T-helper 2 cell treated with Interferon-gamma antibody and Interleukin-4, amounts not matched to agents 100 ng/mL and 5 ng/mL, for 36 hours (primary cell): ENCODE measurements around the gene USP33. TPM values are rescaled to one million over a fixed set of nuclear protein-coding genes. Genes with fewer than 3 reads are reported as not detected.
"Not testable (repeated sequence)": the region's sequence is repeated elsewhere in the genome, so short reads cannot be mapped to it uniquely, and the experiment has no call there.

ENCODE experiments used
- intact Hi-C: fragments of 100-400 bp; cut with micrococcal nuclease; formaldehyde crosslinking; loops from one replicate; pipeline ENCODE4 v1.15.1; 2023
- total RNA-seq: library from RNA; stranded (reverse); gene quantifications from 2 replicates; pipeline ENCODE4 v1.2.3, GENCODE V29; 2022

Gene USP33
- 47.6 and 52.3 TPM in 2 replicates for total RNA-seq

- intact Hi-C loops, result loop anchor here (1.0 to 10.0 kb wide), 7 partner anchors 20 to 1972 kb away; partner anchors contain the start of genes DNAJB4, FUBP1, MIGA1 and PIGK
These were observed at the start of gene USP33 for GRCh38 chr1:77759071-77760028. Gene USP33 (minus strand): TSS chr1:77759852. CDS start chr1:77741697, 18,155 bp downstream.

DNA sequence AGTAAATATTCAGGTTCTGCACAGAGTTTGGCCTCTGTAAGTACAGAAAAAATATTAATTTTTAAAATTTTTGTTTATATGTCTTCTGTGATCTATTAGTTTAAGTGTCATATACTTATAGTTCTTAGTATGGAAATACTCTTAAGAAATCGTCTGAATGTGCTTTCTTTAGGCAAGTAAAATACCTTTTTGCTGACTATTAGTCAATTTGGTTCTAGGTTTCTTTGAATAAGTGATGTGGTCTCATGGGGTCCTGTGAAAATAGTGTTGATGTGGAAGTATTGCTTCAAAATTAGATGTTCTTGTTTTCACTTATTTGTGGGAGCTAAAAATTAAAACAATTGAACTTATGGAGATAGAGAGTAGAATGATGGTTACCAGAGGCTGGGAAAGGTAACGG, 43.7 kb upstream of the USP33 start:
- intact Hi-C loops, result no loop called here

DNA sequence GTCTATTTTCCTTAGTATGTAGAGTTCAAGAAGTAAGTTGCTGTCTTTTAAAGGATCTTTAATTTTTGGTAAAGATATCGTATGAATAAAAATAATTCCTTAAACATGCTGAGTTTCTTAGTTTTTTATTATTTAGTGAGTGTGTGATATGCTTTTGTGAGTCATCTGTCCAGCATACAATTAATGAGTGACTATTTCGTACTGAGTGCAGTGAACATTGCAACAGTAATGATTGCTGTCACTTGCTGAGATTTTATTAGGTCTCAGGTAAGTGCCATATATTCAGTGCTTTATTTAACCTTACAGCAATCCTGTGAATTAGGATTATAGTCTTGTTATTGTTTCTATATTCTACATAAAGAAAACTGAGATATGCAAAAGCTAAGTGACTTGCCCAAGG, 42.4 kb upstream of the USP33 start:
- intact Hi-C loops, result no loop called here

GRCh38 chr1:77797991-77798390, 38.3 kb upstream of the USP33 start:
- intact Hi-C loops, result no loop called here

DNA sequence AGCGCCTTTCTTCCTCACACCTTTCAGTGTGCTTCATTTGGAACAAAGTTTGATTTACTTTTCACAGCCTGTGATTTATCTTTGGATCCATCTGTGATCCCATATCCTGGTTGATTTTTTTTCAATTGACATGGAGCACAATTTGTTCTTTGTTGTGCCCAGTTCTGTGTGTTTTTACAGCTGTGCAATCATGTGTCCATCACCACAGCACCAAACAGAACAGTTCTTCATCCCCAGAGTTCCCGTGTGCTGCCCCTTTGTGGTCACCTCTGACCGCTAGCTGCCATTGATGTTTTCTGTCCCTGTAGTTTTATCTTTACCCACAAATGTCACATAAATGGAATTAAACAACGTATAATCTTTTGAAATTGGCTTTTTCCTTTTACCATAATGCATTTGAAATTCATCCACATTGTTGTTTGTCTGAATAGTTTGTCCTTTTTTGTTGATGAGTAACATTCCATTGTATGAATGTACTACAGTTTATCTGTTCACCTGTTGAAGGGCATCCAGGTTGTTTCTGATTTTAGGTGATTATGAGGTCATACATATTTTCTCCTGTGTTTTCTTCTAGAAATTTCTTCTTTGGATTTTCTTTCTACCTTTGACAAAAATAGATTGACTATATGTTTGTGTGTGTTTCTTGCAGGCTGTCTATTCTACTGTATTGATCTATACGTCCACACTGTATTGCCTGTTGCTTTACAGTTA, 37.2 kb upstream of the USP33 start:
- intact Hi-C loops, result no loop called here

DNA sequence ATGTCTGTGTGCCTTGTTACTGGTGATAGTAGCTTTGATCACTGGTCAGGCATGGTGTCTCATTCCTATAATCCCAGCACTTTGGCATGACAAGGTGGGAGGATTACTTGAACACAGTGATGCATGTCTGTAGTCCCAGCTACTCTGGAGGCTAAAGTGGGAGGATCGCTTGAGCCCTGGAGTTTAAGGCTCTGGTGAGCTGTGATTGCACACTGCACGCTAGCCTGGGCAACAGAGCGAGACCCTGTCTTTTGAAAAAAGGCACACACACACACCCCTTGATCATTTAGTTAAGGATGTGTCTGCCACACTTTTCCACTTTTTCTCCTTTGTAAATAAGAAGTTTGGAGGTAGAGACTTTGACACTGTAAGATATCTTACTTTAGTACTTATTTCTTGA, 34.9 kb upstream of the USP33 start:
- intact Hi-C loops, result no loop called here

DNA sequence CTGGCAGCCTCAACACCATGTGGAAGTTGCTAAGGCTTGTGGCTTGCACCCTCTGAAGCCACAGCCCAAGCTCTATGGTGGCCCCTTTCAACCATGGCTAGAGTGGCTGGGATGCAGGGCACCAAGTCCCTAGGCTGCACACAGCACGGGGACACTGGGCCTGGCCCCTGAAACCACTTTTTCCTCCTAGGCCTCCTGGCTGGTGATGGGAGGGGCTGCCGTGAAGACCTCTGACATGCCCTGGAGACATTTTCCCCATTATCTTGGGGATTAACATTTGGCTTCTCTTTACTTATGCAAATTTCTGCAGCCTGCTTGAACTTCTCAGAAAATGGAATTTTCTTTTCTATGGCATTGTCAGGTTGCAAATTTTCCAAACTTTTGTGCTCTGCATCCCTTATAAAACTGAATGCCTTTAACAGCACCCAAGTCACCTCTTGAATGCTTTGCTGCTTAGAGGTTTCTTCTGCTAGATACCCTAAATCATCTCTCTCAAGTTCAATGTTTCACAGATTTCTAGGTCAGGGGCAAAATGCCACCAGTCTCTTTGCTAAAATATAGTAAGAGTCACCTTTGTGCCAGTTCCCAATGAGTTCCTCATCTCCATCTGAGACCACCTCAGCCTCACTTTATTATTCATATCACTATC, 26.6 kb upstream of the USP33 start:
- intact Hi-C loops, result not testable (repeated sequence)

DNA sequence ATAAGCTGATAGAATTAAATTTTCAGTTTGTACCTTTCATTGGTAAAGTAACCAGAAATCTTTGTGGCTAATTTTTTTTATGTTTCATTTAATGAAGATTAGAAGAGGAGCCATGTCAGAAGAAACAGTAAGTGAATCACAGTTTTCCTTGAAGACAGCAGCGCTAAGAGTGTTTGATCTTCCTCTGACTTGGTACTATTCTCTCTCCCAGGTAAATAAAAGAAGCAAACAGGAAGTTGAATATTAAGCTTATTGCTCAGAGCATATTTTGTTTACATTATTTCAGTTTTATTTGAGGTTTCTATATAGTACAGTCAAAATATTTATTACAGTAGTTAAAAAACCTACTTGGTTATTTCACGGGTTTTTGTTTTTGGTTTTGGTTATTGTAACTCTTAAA, 23.5 kb upstream of the USP33 start:
- intact Hi-C loops, result no loop called here

DNA sequence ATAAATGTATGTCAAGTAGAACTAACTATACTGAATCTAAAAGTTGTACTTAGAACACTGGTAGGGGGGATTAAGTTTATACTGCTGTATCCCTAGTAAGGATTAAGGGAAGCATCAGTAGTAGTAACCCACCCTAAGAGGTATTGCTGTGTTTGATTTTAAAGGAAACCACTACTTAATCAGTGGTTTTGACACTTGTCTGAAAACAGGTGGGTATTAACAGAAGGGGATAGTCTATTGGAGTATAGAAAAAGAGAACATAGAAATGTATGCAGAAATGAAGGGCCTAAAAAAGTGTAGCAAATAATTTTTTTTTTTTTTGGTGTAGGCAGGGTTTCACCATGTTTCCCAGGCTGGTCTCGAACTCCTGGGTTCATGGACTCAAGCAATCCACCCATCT, 22.0 kb upstream of the USP33 start:
- intact Hi-C loops, result no loop called here

DNA sequence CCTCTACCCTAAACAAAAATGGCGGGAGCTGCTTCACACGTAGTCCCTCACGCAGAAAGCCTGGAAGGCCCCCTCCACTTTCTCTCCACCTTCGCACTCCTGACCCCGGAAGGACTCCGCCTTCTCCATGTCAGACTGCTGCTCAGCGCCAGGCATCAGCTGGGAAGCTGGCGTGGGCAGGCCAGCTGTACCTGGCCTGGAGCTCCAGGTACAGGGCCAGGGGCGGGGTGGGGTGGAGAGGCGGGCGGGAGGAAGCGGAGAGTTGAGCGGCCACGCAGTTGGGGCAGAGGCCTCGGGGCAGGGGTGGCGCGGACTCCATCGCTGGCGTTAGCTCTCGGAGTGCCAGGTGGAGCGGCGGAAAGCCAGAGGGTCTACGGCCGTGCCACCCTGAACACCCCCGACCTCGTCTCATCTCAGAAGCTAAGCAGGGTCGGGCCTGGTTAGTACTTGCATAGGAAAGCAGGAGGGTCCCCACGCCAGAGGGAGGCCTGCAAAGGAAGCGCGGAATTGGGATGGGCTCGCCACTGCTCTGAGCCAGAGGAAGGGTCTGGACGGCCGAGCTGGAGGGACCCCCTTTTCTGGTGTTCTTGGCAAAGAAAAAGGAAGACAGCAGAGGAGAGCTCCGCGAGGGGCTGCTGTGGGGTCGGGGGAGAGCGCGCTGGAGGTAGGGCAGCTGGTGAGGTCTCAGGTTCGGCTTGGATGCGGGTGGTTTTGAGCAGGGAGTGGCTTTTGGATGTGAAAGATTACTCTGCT, 20.1 kb upstream of the USP33 start, which contains the start of gene MIGA1:
TSS of gene MIGA1 (plus strand) at position 121 of the 753 bp plus-strand sequence. CDS start 3,604 bp downstream, outside the sequence.
- intact Hi-C loops, result loop anchor here (1.0 to 10.0 kb wide), 5 partner anchors 20 to 560 kb away; partner anchors contain the start of genes FUBP1, PIGK, USP33 and ZZZ3

DNA sequence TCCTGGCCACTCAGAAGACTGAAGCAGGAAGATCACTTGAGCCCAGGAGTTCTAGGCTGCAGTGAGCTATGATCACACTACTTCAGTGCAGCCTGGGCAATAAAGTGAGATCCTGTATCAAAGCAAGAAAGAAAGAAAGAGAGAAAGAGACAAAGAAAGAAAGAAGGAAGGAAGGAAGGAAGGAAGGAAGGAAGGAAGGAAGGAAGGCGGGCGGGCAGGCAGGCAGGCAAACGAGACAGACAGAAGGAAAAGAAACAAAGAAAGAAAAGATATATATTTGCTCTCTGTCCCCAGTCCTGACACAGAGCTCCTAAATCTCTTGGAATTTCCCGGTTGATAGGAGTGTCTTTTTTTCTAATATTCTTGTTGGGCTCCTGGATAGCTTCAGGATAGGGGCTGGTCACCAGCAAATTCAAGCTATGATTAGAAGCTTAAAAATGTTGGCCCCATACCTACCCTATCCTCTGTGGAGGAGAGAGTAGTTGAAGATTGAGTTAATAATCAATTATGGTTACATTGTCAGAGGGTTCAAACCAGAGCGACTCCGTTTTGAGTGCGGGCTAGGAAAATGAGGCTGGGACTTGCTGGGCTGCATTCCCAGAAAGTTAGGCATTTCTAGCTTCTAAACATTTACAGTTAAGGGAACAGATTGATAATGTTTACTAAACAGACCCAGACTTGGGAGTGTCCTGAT, 16.5 kb upstream of the USP33 start:
- intact Hi-C loops, result loop anchor here (10.0 kb wide), 1 partner anchor 49 kb away; no protein-coding TSS in a partner anchor

- intact Hi-C loops, result no loop called here
These were observed 8.4 kb upstream of the USP33 start for GRCh38 chr1:77768006-77768405.

GRCh38 chr1:77762072-77762476, 2.4 kb upstream of the USP33 start:
- intact Hi-C loops, result no loop called here

GRCh38 chr1:77757603-77758002, 2.0 kb downstream of the USP33 start:
- intact Hi-C loops, result loop anchor here (2.0 to 10.0 kb wide), 3 partner anchors 357 to 1970 kb away; partner anchors contain the start of genes PIGK and RABGGTB

- intact Hi-C loops, result loop anchor here (5.0 to 10.0 kb wide), 2 partner anchors 358 to 1970 kb away; partner anchors contain the start of gene RABGGTB
These were observed 2.5 kb downstream of the USP33 start for GRCh38 chr1:77757066-77757584.

- intact Hi-C loops, result loop anchor here (5.0 to 10.0 kb wide), 2 partner anchors 359 to 1969 kb away; partner anchors contain the start of gene RABGGTB
These were observed 3.4 kb downstream of the USP33 start for GRCh38 chr1:77756052-77756754.

DNA sequence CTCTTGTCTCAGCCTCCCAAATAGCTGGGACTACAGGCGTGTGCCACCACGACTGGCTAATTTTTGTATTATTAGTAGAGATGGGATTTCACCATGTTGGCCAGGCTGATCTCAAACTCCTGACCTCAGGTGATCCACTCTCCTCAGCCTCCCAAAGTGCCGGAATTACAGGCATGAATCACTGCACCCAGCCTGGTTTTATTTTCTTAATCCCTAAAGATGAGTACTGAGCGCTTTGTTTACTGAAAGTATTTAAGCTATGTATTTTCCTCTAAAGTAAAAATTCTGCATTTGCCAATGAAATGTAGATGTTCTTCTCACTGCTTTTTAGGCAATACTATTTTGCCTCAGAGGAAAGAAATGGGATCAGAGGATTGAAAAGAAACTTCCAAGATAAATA, 10.2 kb downstream of the USP33 start:
- intact Hi-C loops, result not testable (repeated sequence)

GRCh38 chr1:77744576-77744975, 15.1 kb downstream of the USP33 start:
- intact Hi-C loops, result no loop called here

- intact Hi-C loops, result no loop called here
These were observed 17.6 kb downstream of the USP33 start for GRCh38 chr1:77742011-77742555.
